HepG2 (cell line): ENCODE data around the gene LRRC27. TPM values are rescaled to one million over a fixed set of nuclear protein-coding genes. Genes with fewer than 3 reads are reported as not detected.

ENCODE experiments used
- ATAC-seq: fragments of 200-7000 bp; cut with Tn5 transposase; 3 replicates; pipeline ENCODE4 v1.9.1; 2020; ENCODE audit warnings: mild to moderate bottlenecking, moderate library complexity
- BruUV-seq: library from RNA; stranded (reverse); fragments of 400-500 nt; replicated peaks from 2 replicates; lab custom pipeline; 2021; lab: Mats Ljungman, UMichigan
- CTCF ChIA-PET: fragments of 300-600 bp; formaldehyde crosslinking; extraction: SDS; loops from one replicate; lab custom pipeline; 2021; ENCODE audit warnings: low total read pairs, inconsistent platforms, low intra/inter-chr PET ratio; lab: Yijun Ruan, JAX
- POLR2A ChIA-PET: fragments of 350-600 bp; sonication (Branson Sonifier 250); formaldehyde crosslinking; loops from one replicate; lab custom pipeline; 2020; ENCODE audit warnings: antibody characterized with exemption, inconsistent platforms; lab: Yijun Ruan, JAX
- DNase-seq: peaks from one replicate; pipeline ENCODE4 v3.0.0-alpha.2; 2015; ENCODE audit warnings: low spot score
- FAIRE-seq: peaks from 3 replicates; lab custom pipeline; 2011; peaks lifted over from hg19 to GRCh38; lab: Jason Lieb, UNC
- H2AFZ ChIP-seq: one replicate; pipeline ENCODE4 v1.6.1; 2011; ENCODE audit warnings: low read length, inconsistent platforms
- H3K27ac ChIP-seq: fragments of 300-600 bp; 3 replicates; pipeline ENCODE4 v1.8.0; 2011; ENCODE audit warnings: mixed run types, mild to moderate bottlenecking, mixed read lengths, low read length, inconsistent platforms; ENCODE audit not compliant: insufficient read depth; ENCODE audit errors: extremely low read length
- H3K27me3 ChIP-seq, 2 experiments: fragments of 200-600 bp in 1 of 2; 2 replicates in 1 of 2; 3 replicates in 1 of 2; pipeline versions ENCODE4 v1.6.0 to v1.8.0; 2011; ENCODE audit warnings: low read length in 2 of 2, mild to moderate bottlenecking in 2 of 2, moderate library complexity in 2 of 2, inconsistent platforms in 1 of 2; ENCODE audit not compliant: insufficient read depth in 2 of 2, control insufficient read depth in 1 of 2
- H3K36me3 ChIP-seq, 2 experiments: fragments of 200-600 bp in 1 of 2; replicated peaks in 1 of 2; 2 replicates in 1 of 2; 3 replicates in 1 of 2; pipeline versions ENCODE4 v1.5.1 to v1.8.0; 2011; ENCODE audit warnings: low read length in 2 of 2, inconsistent platforms in 1 of 2; ENCODE audit not compliant: insufficient read depth in 2 of 2, control insufficient read depth in 1 of 2
- H3K4me1 ChIP-seq: 2 replicates; pipeline ENCODE4 v1.5.1; 2012; ENCODE audit warnings: low read length, inconsistent platforms; ENCODE audit not compliant: insufficient read depth
- H3K4me2 ChIP-seq: 2 replicates; pipeline ENCODE4 v1.6.0; 2011; ENCODE audit warnings: low read depth, low read length, inconsistent platforms
- H3K4me3 ChIP-seq, 3 experiments: fragments of 200-600 bp in 1 of 3; sonication (generic), shearing (Covaris generic) in 1 of 3; replicated peaks in 1 of 3; 2 replicates each; pipeline ENCODE4 v1.5.1; 2011 to 2016; ENCODE audit warnings: low read length in 3 of 3, inconsistent platforms in 2 of 3, low read depth in 2 of 3, mild to moderate bottlenecking in 2 of 3, control low read depth in 1 of 3, mixed read lengths in 1 of 3; ENCODE audit not compliant: insufficient read depth in 1 of 3
- H3K79me2 ChIP-seq: one replicate; pipeline ENCODE4 v1.6.1; 2011; ENCODE audit warnings: low read length, inconsistent platforms; ENCODE audit not compliant: insufficient read depth
- H3K9ac ChIP-seq: 2 replicates; pipeline ENCODE4 v1.6.0; 2011; ENCODE audit warnings: mild to moderate bottlenecking, low read depth, low read length, inconsistent platforms; ENCODE audit not compliant: insufficient read depth
- H3K9me3 ChIP-seq: 2 replicates; pipeline ENCODE4 v1.5.1; 2012; ENCODE audit warnings: mild to moderate bottlenecking, low read length
- H4K20me1 ChIP-seq: 2 replicates; pipeline ENCODE4 v1.6.0; 2011; ENCODE audit warnings: inconsistent platforms, mild to moderate bottlenecking, low read length, moderate library complexity; ENCODE audit not compliant: insufficient read depth
- ATF7 ChIP-seq, 2 experiments: fragments of 450-650 bp in 1 of 2; sonication (generic) in 1 of 2; formaldehyde crosslinking in 1 of 2; IDR thresholded peaks; 2 replicates each; pipeline versions ENCODE4 v1.4.0 to v1.6.1; 2016 to 2020; ENCODE audit warnings: antibody characterized with exemption in 1 of 2, mild to moderate bottlenecking in 1 of 2, missing genetic modification reagents in 1 of 2
- CREB1 ChIP-seq, 2 experiments: fragments of 450-650 bp in 1 of 2; IDR thresholded peaks; 2 replicates each; pipeline ENCODE4 v1.6.1; 2016 to 2017; ENCODE audit warnings: control low read depth in 1 of 2, mild to moderate bottlenecking in 1 of 2, missing compliant biosample characterization in 1 of 2, missing genetic modification characterization in 1 of 2
- FOXP1 ChIP-seq, 2 experiments: fragments of 450-650 bp in 1 of 2; IDR thresholded peaks; 2 replicates each; pipeline ENCODE4 v1.6.1; 2017 to 2018; ENCODE audit warnings: antibody characterized with exemption in 1 of 2
- IKZF1 ChIP-seq: fragments of 450-650 bp; IDR thresholded peaks from 2 replicates; pipeline ENCODE4 v1.7.1; 2016
- MAFK ChIP-seq, 2 experiments: IDR thresholded peaks in 1 of 2; conservative IDR thresholded peaks in 1 of 2; 2 replicates each; pipeline ENCODE4 v1.6.1; 2011; ENCODE audit warnings: improper control_type of control experiment in 2 of 2, low read length in 2 of 2
- PLRG1 ChIP-seq: fragments of 450-650 bp; conservative IDR thresholded peaks from 2 replicates; pipeline ENCODE4 v1.6.1; 2016
- RAD51 ChIP-seq: fragments of 450-650 bp; IDR thresholded peaks from 2 replicates; pipeline ENCODE4 v1.6.1; 2016; ENCODE audit warnings: borderline replicate concordance
- ZFP90 ChIP-seq: sonication (generic); formaldehyde crosslinking; IDR thresholded peaks from 2 replicates; pipeline ENCODE4 v1.8.0; 2022; ENCODE audit warnings: missing genetic modification reagents, mild to moderate bottlenecking, inconsistent platforms, borderline replicate concordance
- ZNF207 ChIP-seq: fragments of 450-650 bp; IDR thresholded peaks from 2 replicates; pipeline ENCODE4 v1.6.1; 2016; ENCODE audit warnings: antibody characterized with exemption, borderline replicate concordance
- ZNF263 ChIP-seq: sonication (generic); formaldehyde crosslinking; IDR thresholded peaks from 2 replicates; pipeline ENCODE4 v1.4.0; 2020; ENCODE audit warnings: missing genetic modification reagents
- WGBS: methylation state at CpG from one replicate; pipeline ENCODE4 v1.1.6; 2017; ENCODE audit warnings: low lambda C conversion rate; 5-methylcytosine and 5-hydroxymethylcytosine counted together
- in situ Hi-C: cut with HindIII; loops from 2 replicates; pipeline ENCODE4 v1.10.0; 2017; ENCODE audit warnings: low pct_unique_long_range_greater_than_20kb; ENCODE audit not compliant: extremely low pct_ligation_motif_present
- intact Hi-C: fragments of 100-400 bp; cut with micrococcal nuclease; formaldehyde crosslinking; loops from one replicate; pipeline ENCODE4 v1.10.0; 2022; ENCODE audit not compliant: unreplicated experiment
- polyA plus RNA-seq, 8 experiments: library from polyadenylated mRNA; depleted of rRNA in 3 of 8; stranded (reverse) in 7 of 8; unstranded in 1 of 8; fragments of >200 nt; fragmentation: Illumina TruSeq in 4 of 8; extraction: Trizol in 4 of 8; gene quantifications; 2 replicates each; pipeline versions ENCODE4 v1.2.1 to v1.2.3, GENCODE V29; 2011 to 2016; ENCODE audit warnings: low read depth in 4 of 8, missing spikeins in 1 of 8, mixed read lengths in 1 of 8; ENCODE audit not compliant: insufficient read depth in 1 of 8
- total RNA-seq, 5 experiments: library from RNA; depleted of rRNA; stranded (reverse); fragments of >200 nt; fragmentation: Illumina TruSeq; extraction: Trizol; gene quantifications; 2 replicates each; pipeline ENCODE4 v1.2.3, GENCODE V29; 2016; ENCODE audit warnings: low read depth in 1 of 5
- TF ChIP-seq, protein P1 (sequence below): sonication (generic); formaldehyde crosslinking; IDR thresholded peaks from 2 replicates; pipeline ENCODE4 v1.4.0; 2020; ENCODE audit warnings: missing genetic modification reagents

LRRC27 gene
- total and polyA plus RNA-seq, 2 of the 13 experiments (the other 11 are each of a cell fraction or from before 2014, with no cell fraction given) = 4.2 to 4.6 TPM

DNA sequence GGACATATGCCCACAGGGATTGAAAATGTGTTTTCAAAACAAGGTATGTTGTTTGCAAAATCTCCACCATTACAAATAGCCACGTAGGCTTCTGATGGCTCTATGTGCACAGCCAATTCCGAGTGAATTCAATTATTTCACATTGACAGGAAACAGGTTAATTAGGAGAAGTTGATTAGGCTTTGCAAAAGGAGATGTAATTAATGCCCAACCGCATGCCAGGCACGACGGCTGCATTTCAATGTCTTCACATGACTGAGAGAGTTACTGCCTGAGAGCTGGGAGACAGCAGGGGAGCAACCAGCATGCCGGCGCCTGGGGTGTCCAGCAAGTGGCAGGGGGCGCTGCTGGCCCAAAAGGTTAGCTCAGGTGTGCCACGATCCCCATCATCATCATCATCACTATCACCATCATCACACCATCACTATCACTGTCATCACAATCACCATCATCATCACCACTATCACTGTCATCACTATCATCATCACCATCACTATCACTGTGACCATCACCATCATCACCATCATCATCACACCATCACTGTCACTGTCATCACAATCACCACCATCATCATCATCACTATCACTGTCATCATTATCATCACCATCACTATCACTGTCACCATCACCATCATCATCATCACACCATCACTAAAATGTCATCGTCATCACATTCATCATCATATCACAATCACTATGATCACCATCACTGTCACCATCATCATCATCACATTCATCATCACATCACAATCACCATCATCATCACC lies 95.2 kb downstream of the LRRC27 start:
- DNase-seq = no peak
- in situ Hi-C loops = no loop called here
- H4K20me1 ChIP-seq = no peaks in the 10 kb centered on the region
- H3K9ac ChIP-seq = no peak overlapping the region
- TF ChIP-seq FOXP1 (IDR thresholded peaks at IDR 0.05) = peak; percentile 17; the same call in 1 of the 2 replicates
- TF ChIP-seq FOXP1 (CRISPR knock-in tag; IDR thresholded peaks at IDR 0.05) = no peak
- peak; percentile 80 for TF ChIP-seq ATF7 (IDR thresholded peaks at IDR 0.05)
- no peak for TF ChIP-seq ATF7 (CRISPR knock-in tag; IDR thresholded peaks at IDR 0.05)
- TF ChIP-seq ZNF263 (CRISPR knock-in tag) = no peak
- 0 out of 2 replicates have a peak, but pooled peaks have one; percentile 20 for TF ChIP-seq RAD51
- TF ChIP-seq, protein P1, sequence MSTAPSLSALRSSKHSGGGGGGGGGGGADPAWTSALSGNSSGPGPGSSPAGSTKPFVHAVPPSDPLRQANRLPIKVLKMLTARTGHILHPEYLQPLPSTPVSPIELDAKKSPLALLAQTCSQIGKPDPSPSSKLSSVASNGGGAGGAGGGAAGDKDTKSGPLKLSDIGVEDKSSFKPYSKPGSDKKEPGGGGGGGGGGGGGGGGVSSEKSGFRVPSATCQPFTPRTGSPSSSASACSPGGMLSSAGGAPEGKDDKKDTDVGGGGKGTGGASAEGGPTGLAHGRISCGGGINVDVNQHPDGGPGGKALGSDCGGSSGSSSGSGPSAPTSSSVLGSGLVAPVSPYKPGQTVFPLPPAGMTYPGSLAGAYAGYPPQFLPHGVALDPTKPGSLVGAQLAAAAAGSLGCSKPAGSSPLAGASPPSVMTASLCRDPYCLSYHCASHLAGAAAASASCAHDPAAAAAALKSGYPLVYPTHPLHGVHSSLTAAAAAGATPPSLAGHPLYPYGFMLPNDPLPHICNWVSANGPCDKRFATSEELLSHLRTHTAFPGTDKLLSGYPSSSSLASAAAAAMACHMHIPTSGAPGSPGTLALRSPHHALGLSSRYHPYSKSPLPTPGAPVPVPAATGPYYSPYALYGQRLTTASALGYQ (CRISPR knock-in tag) = no peak
- TF ChIP-seq MAFK (conservative IDR thresholded peaks at IDR 0.05 in 1 of 2, IDR thresholded peaks at IDR 0.05 in 1 of 2; ENCODE audit: low read length in 2 of 2) = peak; percentile 30 to 46; a peak in 3 of 4 replicates
- no peak for TF ChIP-seq ZFP90 (CRISPR knock-in tag)
- TF ChIP-seq IKZF1 = no peak
- peak; percentile 97 for TF ChIP-seq CREB1 (IDR thresholded peaks at IDR 0.05)
- no peak for TF ChIP-seq CREB1 (CRISPR knock-in tag; IDR thresholded peaks at IDR 0.05)
- 0 out of 2 replicates have a peak, but pooled peaks have one; percentile 37 for TF ChIP-seq ZNF207
- 0 out of 2 replicates have a peak, but pooled peaks have one; percentile 53 for TF ChIP-seq PLRG1
- ATAC-seq = no peak
- no TSS peak for BruUV-seq
- peaks cover 4% of the 10 kb centered on the region for H3K4me1 ChIP-seq
- H3K4me3 ChIP-seq = no peak overlapping the region
- H3K36me3 ChIP-seq = no peaks in the 10 kb centered on the region
- intact Hi-C loops = no loop called here
- no peaks in the 10 kb centered on the region for H3K9me3 ChIP-seq
- H2AFZ ChIP-seq = no peak overlapping the region
- H3K27me3 ChIP-seq = peaks cover 1 to 8% of the 10 kb centered on the region in 2 experiments; a peak in 2 of 5 replicates
- no peaks in the 10 kb centered on the region for H3K79me2 ChIP-seq
- POLR2A ChIA-PET = no interaction called here
- no peak for FAIRE-seq
- H3K27ac ChIP-seq = no peak overlapping the region
- 16% methylated on average over 10 of the region's 10 CpGs for WGBS
- H3K4me2 ChIP-seq = no peak overlapping the region
- CTCF ChIA-PET = no interaction called here
